Measurements from ENCODE around the gene SPG21. TPM values are rescaled to one million over a fixed set of nuclear protein-coding genes. Genes with fewer than 3 reads are reported as not detected.

The SPG21 gene
- polyA plus RNA-seq, 1 donor (not counting 4 experiments of a cell fraction or from before 2014, with no cell fraction given), result 62.9 TPM

DNA sequence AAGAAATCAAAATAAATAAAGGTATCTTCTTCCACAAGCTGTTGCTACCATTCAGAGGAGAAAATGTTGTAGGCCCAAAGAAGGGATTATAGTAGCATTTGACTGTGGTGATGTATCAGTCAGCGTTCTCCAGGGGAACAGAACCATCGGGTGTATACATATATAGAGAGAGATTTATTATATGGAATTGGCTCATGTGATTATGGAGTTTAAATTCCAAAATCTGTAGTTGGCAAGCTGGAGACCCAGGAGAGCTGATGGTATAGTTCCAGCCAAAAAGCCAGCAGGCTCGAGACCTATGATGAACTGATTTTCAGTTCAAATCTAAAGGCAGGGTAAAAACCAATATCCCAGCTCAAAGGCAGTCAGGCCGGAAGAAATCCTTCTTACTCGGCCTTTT is 7.4 kb upstream of the SPG21 start:
- no peaks in the 10 kb centered on the region for H3K27me3 ChIP-seq (ENCODE audit: control insufficient read depth, extremely low read depth, insufficient read depth, low read length)
- H3K4me3 ChIP-seq (ENCODE audit: control insufficient read depth in 2 of 3, extremely low read depth in 1 of 3, insufficient read depth in 2 of 3, low read depth in 1 of 3, low read length in 3 of 3), result no peak overlapping the region
- H3K9me1 ChIP-seq (ENCODE audit: control insufficient read depth, extremely low read depth, insufficient read depth, low read length), result no peaks in the 10 kb centered on the region
- no peak overlapping the region for H3K9ac ChIP-seq (ENCODE audit: control insufficient read depth, extremely low read depth, insufficient read depth, low read length)
- no peak overlapping the region for H3K4me2 ChIP-seq (ENCODE audit: control insufficient read depth, extremely low read depth, insufficient read depth, low read depth, low read length)
- H4K20me1 ChIP-seq (ENCODE audit: control insufficient read depth, extremely low read depth, insufficient read depth, low read length), result no peaks in the 10 kb centered on the region
- no peaks in the 10 kb centered on the region for H3K79me2 ChIP-seq (ENCODE audit: control insufficient read depth, insufficient read depth, low read length)
- H3K9me3 ChIP-seq (ENCODE audit: control insufficient read depth, low read depth, low read length), result no peaks in the 10 kb centered on the region
- H3K27ac ChIP-seq (ENCODE audit: control insufficient read depth, insufficient read depth, low read length), result no peak overlapping the region
- no peak overlapping the region for H2AFZ ChIP-seq (ENCODE audit: control insufficient read depth, low read length)
- dilution Hi-C loops (cut with MboI; ENCODE audit: extremely low pct_ligation_motif_present, low sequenced_read_pairs), result no loop called here
- TF ChIP-seq, protein P1, sequence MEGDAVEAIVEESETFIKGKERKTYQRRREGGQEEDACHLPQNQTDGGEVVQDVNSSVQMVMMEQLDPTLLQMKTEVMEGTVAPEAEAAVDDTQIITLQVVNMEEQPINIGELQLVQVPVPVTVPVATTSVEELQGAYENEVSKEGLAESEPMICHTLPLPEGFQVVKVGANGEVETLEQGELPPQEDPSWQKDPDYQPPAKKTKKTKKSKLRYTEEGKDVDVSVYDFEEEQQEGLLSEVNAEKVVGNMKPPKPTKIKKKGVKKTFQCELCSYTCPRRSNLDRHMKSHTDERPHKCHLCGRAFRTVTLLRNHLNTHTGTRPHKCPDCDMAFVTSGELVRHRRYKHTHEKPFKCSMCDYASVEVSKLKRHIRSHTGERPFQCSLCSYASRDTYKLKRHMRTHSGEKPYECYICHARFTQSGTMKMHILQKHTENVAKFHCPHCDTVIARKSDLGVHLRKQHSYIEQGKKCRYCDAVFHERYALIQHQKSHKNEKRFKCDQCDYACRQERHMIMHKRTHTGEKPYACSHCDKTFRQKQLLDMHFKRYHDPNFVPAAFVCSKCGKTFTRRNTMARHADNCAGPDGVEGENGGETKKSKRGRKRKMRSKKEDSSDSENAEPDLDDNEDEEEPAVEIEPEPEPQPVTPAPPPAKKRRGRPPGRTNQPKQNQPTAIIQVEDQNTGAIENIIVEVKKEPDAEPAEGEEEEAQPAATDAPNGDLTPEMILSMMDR (optimal IDR thresholded peaks at IDR 0.05 in 1 of 3, IDR thresholded peaks at IDR 0.05 in 1 of 3, conservative IDR thresholded peaks at IDR 0.05 in 1 of 3; ENCODE audit: extremely low read depth in 1 of 3, insufficient read depth in 2 of 3, low read length in 3 of 3), result no peak
- DNase-seq (ENCODE audit: low read depth, low spot score) (no peak), FAIRE-seq (no peak)
- H3K4me1 ChIP-seq (ENCODE audit: control insufficient read depth, extremely low read depth, insufficient read depth, low read length), result no peaks in the 10 kb centered on the region
- H3K36me3 ChIP-seq (ENCODE audit: control insufficient read depth in 2 of 2, extremely low read depth in 1 of 2, insufficient read depth in 2 of 2, low read length in 2 of 2), result no peaks in the 10 kb centered on the region

GRCh38 chr15:64993290-64993689 is 3.6 kb upstream of the SPG21 start:
- no peak for FAIRE-seq
- dilution Hi-C loops (cut with MboI; ENCODE audit: extremely low pct_ligation_motif_present, low sequenced_read_pairs), result no loop called here
- Histone ChIP-seq H3K27me3 (ENCODE audit: control insufficient read depth, extremely low read depth, insufficient read depth, low read length) (no peaks in the 10 kb centered on the region), H3K4me3 (ENCODE audit: control insufficient read depth in 2 of 3, extremely low read depth in 1 of 3, insufficient read depth in 2 of 3, low read depth in 1 of 3, low read length in 3 of 3) (no peak overlapping the region), H2AFZ (ENCODE audit: control insufficient read depth, low read length) (no peak overlapping the region), H3K9ac (ENCODE audit: control insufficient read depth, extremely low read depth, insufficient read depth, low read length) (no peak overlapping the region), H3K9me1 (ENCODE audit: control insufficient read depth, extremely low read depth, insufficient read depth, low read length) (no peaks in the 10 kb centered on the region), H3K79me2 (ENCODE audit: control insufficient read depth, insufficient read depth, low read length) (peaks cover 10% of the 10 kb centered on the region), H3K4me1 (ENCODE audit: control insufficient read depth, extremely low read depth, insufficient read depth, low read length) (peaks cover 7% of the 10 kb centered on the region), H4K20me1 (ENCODE audit: control insufficient read depth, extremely low read depth, insufficient read depth, low read length) (no peaks in the 10 kb centered on the region), H3K36me3 (ENCODE audit: control insufficient read depth in 2 of 2, extremely low read depth in 1 of 2, insufficient read depth in 2 of 2, low read length in 2 of 2) (no peaks in the 10 kb centered on the region), H3K27ac (ENCODE audit: control insufficient read depth, insufficient read depth, low read length) (no peak overlapping the region), H3K9me3 (ENCODE audit: control insufficient read depth, low read depth, low read length) (no peaks in the 10 kb centered on the region), H3K4me2 (ENCODE audit: control insufficient read depth, extremely low read depth, insufficient read depth, low read depth, low read length) (no peak overlapping the region)
- no peak for DNase-seq (ENCODE audit: low read depth, low spot score)
- no peak for TF ChIP-seq EZH2 (IDR thresholded peaks at IDR 0.05; ENCODE audit: low read length)
- TF ChIP-seq, protein P1 (optimal IDR thresholded peaks at IDR 0.05 in 1 of 3, IDR thresholded peaks at IDR 0.05 in 1 of 3, conservative IDR thresholded peaks at IDR 0.05 in 1 of 3; ENCODE audit: extremely low read depth in 1 of 3, insufficient read depth in 2 of 3, low read length in 3 of 3), result no peak
